ENCODE results near the gene KLHL15.

The KLHL15 gene

GRCh38 chrX:23945206-23945605, 81.8 kb downstream of the KLHL15 start:
- DNase-seq, result no peak

GRCh38 chrX:23944234-23944633, 82.8 kb downstream of the KLHL15 start:
- no peak for DNase-seq

DNA sequence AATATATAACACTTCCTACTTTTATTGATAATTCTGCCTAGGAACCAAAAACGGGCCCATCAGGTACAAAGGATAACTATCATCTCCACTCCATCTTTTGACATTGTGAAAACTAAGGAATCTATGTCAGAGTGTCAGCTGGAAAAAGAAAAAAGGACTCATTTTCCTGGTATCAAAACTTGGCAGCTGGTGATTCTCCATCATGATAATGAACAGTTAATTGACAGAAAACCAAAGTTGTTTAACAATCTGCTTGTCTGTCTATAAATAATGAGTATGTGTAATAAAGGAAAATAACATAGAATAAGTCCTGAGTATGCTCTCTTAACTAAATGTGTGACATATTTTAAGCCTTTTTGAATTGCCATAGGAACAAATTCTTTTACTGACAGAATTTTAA, 87.8 kb downstream of the KLHL15 start:
- no peak for DNase-seq

DNA sequence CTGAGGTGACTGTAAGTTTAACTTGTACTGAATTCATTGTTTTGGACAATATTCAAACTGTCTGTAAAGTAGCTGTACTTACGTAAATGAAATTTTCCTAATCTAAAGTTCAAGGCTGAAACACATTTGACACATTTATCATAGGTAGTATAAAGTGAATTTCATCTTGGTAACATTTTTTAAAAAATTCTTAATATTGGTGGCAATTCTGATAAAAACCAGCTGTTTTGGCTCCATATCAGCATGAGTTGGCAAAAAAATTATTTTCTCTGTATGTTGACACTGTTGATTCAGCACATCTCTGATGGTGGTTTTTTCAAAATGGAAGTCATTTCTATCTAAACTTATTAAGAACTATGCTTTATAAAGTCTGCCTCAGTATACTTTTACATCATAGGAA, 88.3 kb downstream of the KLHL15 start:
- DNase-seq, result no peak

DNA sequence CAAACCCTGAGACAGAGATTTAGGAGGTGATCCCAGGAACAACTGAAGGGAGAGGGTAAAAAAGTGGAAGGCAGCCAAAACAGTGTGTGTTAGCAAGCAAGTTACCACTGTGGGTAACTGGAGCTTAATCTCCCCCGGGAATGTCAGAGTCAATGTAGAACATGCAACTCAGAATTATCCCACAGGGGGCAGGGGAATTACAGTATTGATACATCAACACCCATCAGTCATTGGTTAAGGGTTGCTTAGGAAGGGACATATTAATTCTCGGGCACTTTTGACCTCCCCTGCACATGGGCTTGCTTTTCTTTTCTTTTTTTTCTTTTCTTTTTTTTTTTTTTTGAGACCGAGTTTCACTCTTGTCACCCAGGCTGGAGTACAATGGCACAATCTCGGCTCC, 89.9 kb downstream of the KLHL15 start:
- no peak for DNase-seq

GRCh38 chrX:23936180-23936579, 90.8 kb downstream of the KLHL15 start:
- DNase-seq, result no peak

GRCh38 chrX:23935106-23935505, 91.9 kb downstream of the KLHL15 start:
- no peak for DNase-seq

Measured in activated CD8-positive, alpha-beta memory T cell treated with anti-CD3 and anti-CD28 coated beads for 24 hours (primary cell).